GM23338 (cell line): ENCODE data around the gene TFEB.

Source experiments
- CREB1 ChIP-seq: fragments of 250-450 bp; sonication (Bioruptor Pico); IDR thresholded peaks from 2 replicates; pipeline ENCODE4 v1.5.0; 2020; ENCODE audit warnings: low read depth, mild to moderate bottlenecking, moderate library complexity
- ETS1 ChIP-seq: IDR thresholded peaks from 2 replicates; pipeline ENCODE4 v1.6.1; 2016; ENCODE audit warnings: antibody characterized with exemption
- EZH2 ChIP-seq: fragments of 200-600 bp; sonication (generic); IDR thresholded peaks from one replicate; pipeline ENCODE4 v1.8.0; 2017; ENCODE audit warnings: antibody characterized with exemption, mild to moderate bottlenecking, low read depth; ENCODE audit not compliant: unreplicated experiment
- POLR2AphosphoS5 ChIP-seq: IDR thresholded peaks from 2 replicates; pipeline ENCODE4 v1.6.1; 2016; ENCODE audit warnings: antibody characterized with exemption, low read depth
- TF ChIP-seq, protein P1 (sequence below), 2 experiments: fragments of 200-600 bp in 1 of 2; sonication (generic) in 1 of 2; conservative IDR thresholded peaks; 2 replicates each; pipeline versions ENCODE4 v1.5.1 to v1.6.1; 2016 to 2017; ENCODE audit warnings: antibody characterized with exemption in 2 of 2, low read depth in 2 of 2, mild to moderate bottlenecking in 2 of 2, moderate library complexity in 1 of 2

GRCh38 chr6:41746107-41746506, 10.7 kb upstream of the TFEB start:
- TF ChIP-seq, protein P1, sequence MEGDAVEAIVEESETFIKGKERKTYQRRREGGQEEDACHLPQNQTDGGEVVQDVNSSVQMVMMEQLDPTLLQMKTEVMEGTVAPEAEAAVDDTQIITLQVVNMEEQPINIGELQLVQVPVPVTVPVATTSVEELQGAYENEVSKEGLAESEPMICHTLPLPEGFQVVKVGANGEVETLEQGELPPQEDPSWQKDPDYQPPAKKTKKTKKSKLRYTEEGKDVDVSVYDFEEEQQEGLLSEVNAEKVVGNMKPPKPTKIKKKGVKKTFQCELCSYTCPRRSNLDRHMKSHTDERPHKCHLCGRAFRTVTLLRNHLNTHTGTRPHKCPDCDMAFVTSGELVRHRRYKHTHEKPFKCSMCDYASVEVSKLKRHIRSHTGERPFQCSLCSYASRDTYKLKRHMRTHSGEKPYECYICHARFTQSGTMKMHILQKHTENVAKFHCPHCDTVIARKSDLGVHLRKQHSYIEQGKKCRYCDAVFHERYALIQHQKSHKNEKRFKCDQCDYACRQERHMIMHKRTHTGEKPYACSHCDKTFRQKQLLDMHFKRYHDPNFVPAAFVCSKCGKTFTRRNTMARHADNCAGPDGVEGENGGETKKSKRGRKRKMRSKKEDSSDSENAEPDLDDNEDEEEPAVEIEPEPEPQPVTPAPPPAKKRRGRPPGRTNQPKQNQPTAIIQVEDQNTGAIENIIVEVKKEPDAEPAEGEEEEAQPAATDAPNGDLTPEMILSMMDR (conservative IDR thresholded peaks at IDR 0.05; ENCODE audit: low read depth in 2 of 2) = no peak
- TF ChIP-seq EZH2 = no peak
- TF ChIP-seq POLR2AphosphoS5 = no peak
- no peak for TF ChIP-seq CREB1 (CRISPR knock-in tag)
- no peak for TF ChIP-seq ETS1
